Chondrocyte (in vitro differentiated cells): ENCODE measurements around the gene SLC25A6. TPM values are rescaled to one million over a fixed set of nuclear protein-coding genes. Genes with fewer than 3 reads are reported as not detected.
"Not testable (repeated sequence)": the region's sequence is repeated elsewhere in the genome, so short reads cannot be mapped to it uniquely, and the experiment has no call there.

Source experiments
- DNase-seq: peaks from one replicate; pipeline ENCODE4 v3.0.0; 2021; ENCODE audit warnings: mixed read lengths, low spot score
- H3K27ac Mint-ChIP-seq: one replicate; pipeline ENCODE4 v1.8.0; 2021; ENCODE audit warnings: mild to moderate bottlenecking, moderate library complexity, mixed read lengths; ENCODE audit not compliant: unreplicated experiment
- H3K27me3 Mint-ChIP-seq: 2 replicates; pipeline ENCODE4 v1.8.0; 2021; ENCODE audit warnings: low read depth, mixed read lengths
- H3K36me3 Mint-ChIP-seq: 2 replicates; pipeline ENCODE4 v1.8.0; 2021; ENCODE audit warnings: low read depth, mixed read lengths
- H3K4me1 Mint-ChIP-seq: 2 replicates; pipeline ENCODE4 v1.8.0; 2021; ENCODE audit warnings: low read depth, mild to moderate bottlenecking, mixed read lengths
- H3K4me3 Mint-ChIP-seq: one replicate; pipeline ENCODE4 v1.8.0; 2021; ENCODE audit warnings: mild to moderate bottlenecking, moderate library complexity, mixed read lengths; ENCODE audit not compliant: unreplicated experiment
- H3K9me3 Mint-ChIP-seq: 2 replicates; pipeline ENCODE4 v1.8.0; 2021; ENCODE audit warnings: low read depth, mixed read lengths
- CTCF ChIP-seq: fragments of 200-600 bp; sonication (generic); IDR thresholded peaks from 2 replicates; pipeline ENCODE4 v1.5.0; 2021; ENCODE audit warnings: antibody characterized with exemption, mild to moderate bottlenecking, moderate library complexity
- total RNA-seq: library from RNA; stranded (reverse); gene quantifications from 3 replicates; pipeline ENCODE4 v1.2.1, GENCODE V29; 2021

The SLC25A6 gene
- total RNA-seq, 1 donor from 2014 or later, result 327 TPM

GRCh38 chrX:1430451-1430850 is 38.5 kb upstream of the SLC25A6 start:
- no peak overlapping the region for H3K27ac Mint-ChIP-seq
- H3K27me3 Mint-ChIP-seq, result no peaks in the 10 kb centered on the region
- H3K36me3 Mint-ChIP-seq, result peaks cover 11% of the 10 kb centered on the region
- no peaks in the 10 kb centered on the region for H3K9me3 Mint-ChIP-seq
- no peak overlapping the region for H3K4me3 Mint-ChIP-seq
- TF ChIP-seq CTCF, result no peak
- H3K4me1 Mint-ChIP-seq, result no peaks in the 10 kb centered on the region
- peak; percentile 30 for DNase-seq

- TF ChIP-seq CTCF, result no peak
- Mint-ChIP-seq H3K4me3 (no peak overlapping the region), H3K36me3 (peaks cover 23% of the 10 kb centered on the region), H3K27me3 (no peaks in the 10 kb centered on the region), H3K4me1 (no peaks in the 10 kb centered on the region), H3K9me3 (peaks cover 9% of the 10 kb centered on the region), H3K27ac (no peak overlapping the region)
- DNase-seq, result peak; percentile 94
These were observed 35.8 kb upstream of the SLC25A6 start for GRCh38 chrX:1427756-1428155.

- Mint-ChIP-seq H3K9me3 (peaks cover 21% of the 10 kb centered on the region), H3K36me3 (peaks cover 31% of the 10 kb centered on the region)
- not testable (repeated sequence) for H3K4me1 Mint-ChIP-seq, H3K27ac Mint-ChIP-seq, H3K4me3 Mint-ChIP-seq, H3K27me3 Mint-ChIP-seq
- DNase-seq, result peak; percentile 61
These were observed 34.4 kb upstream of the SLC25A6 start for GRCh38 chrX:1426321-1426720.

GRCh38 chrX:1425381-1425780 is 33.5 kb upstream of the SLC25A6 start:
- Mint-ChIP-seq H3K9me3 (peaks cover 21% of the 10 kb centered on the region), H3K4me3 (no peak overlapping the region), H3K36me3 (peaks cover 32% of the 10 kb centered on the region), H3K27me3 (no peaks in the 10 kb centered on the region), H3K4me1 (no peaks in the 10 kb centered on the region), H3K27ac (no peak overlapping the region)
- peak; percentile 47 for DNase-seq
- no peak for TF ChIP-seq CTCF

GRCh38 chrX:1424147-1424851 is 32.4 kb upstream of the SLC25A6 start:
- H3K36me3 Mint-ChIP-seq, result peaks cover 37% of the 10 kb centered on the region

More at GRCh38 chrX:1424147-1424851, 32.4 kb upstream of the SLC25A6 start:
- peaks cover 21% of the 10 kb centered on the region for H3K9me3 Mint-ChIP-seq
- no peaks in the 10 kb centered on the region for H3K4me1 Mint-ChIP-seq
- H3K27ac Mint-ChIP-seq, result no peak overlapping the region
- DNase-seq, result peak; percentile 34
- TF ChIP-seq CTCF, result no peak
- H3K4me3 Mint-ChIP-seq, result no peak overlapping the region
- no peaks in the 10 kb centered on the region for H3K27me3 Mint-ChIP-seq
